Hepatocyte (in vitro differentiated cells): ENCODE measurements around the gene AUH.

Experiments
- EZH2phosphoT487 ChIP-seq: fragments of 200-600 bp; sonication (generic); IDR thresholded peaks from one replicate; pipeline ENCODE4 v1.6.1; 2018; ENCODE audit warnings: antibody characterized with exemption, mild to moderate bottlenecking, low read depth, moderate library complexity; ENCODE audit not compliant: unreplicated experiment, severe bottlenecking
- TF ChIP-seq, protein P1 (sequence below): fragments of 200-600 bp; sonication (generic); IDR thresholded peaks from 2 replicates; pipeline ENCODE4 v1.5.1; 2016; ENCODE audit warnings: antibody characterized with exemption, mild to moderate bottlenecking; ENCODE audit not compliant: poor library complexity

DNA sequence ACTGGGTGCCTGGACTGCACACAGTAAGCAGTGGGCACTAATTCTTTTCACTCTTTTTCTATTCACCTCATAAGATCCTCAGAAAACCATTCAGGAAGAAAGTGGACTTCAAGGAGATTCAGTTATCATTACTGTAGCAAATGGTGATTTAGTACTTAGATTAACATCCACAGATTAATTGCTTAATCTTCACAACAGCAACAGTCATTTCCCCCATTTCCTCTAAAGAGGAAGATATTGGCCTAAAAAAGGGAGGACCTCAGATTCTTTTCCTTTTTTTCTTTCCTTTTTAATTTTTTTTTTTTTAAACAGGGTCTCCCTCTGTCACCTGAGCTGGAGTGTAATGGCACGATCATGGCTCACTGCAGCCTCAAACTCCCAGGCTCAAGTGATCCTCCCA lies 64.4 kb downstream of the AUH start:
- no peak for TF ChIP-seq EZH2phosphoT487
- TF ChIP-seq, protein P1, sequence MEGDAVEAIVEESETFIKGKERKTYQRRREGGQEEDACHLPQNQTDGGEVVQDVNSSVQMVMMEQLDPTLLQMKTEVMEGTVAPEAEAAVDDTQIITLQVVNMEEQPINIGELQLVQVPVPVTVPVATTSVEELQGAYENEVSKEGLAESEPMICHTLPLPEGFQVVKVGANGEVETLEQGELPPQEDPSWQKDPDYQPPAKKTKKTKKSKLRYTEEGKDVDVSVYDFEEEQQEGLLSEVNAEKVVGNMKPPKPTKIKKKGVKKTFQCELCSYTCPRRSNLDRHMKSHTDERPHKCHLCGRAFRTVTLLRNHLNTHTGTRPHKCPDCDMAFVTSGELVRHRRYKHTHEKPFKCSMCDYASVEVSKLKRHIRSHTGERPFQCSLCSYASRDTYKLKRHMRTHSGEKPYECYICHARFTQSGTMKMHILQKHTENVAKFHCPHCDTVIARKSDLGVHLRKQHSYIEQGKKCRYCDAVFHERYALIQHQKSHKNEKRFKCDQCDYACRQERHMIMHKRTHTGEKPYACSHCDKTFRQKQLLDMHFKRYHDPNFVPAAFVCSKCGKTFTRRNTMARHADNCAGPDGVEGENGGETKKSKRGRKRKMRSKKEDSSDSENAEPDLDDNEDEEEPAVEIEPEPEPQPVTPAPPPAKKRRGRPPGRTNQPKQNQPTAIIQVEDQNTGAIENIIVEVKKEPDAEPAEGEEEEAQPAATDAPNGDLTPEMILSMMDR, result no peak
